Brain pericyte (primary cell): ENCODE data around the gene ENAH.

Experiments used
- DNase-seq: peaks from one replicate; pipeline ENCODE4 v3.0.0-alpha.2; 2012; ENCODE audit warnings: low read depth, low spot score

The ENAH gene

GRCh38 chr1:225607355-225607754 is 45.6 kb downstream of the ENAH start:
- DNase-seq, result no peak

- DNase-seq, result peak; percentile 31
Measured at GRCh38 chr1:225603538-225604354, 49.2 kb downstream of the ENAH start.

GRCh38 chr1:225602590-225603206 is 50.2 kb downstream of the ENAH start:
- DNase-seq, result no peak

GRCh38 chr1:225601902-225602589 is 50.9 kb downstream of the ENAH start:
- DNase-seq, result no peak

- DNase-seq, result no peak
Measured at GRCh38 chr1:225598847-225599246, 54.1 kb downstream of the ENAH start.

- DNase-seq, result no peak
Measured at GRCh38 chr1:225597926-225598575, 54.9 kb downstream of the ENAH start.

GRCh38 chr1:225596736-225597135 is 56.2 kb downstream of the ENAH start:
- DNase-seq, result no peak

- DNase-seq, result no peak
Measured at GRCh38 chr1:225595974-225596551, 56.9 kb downstream of the ENAH start.

- DNase-seq, result no peak
Measured at GRCh38 chr1:225595452-225595851, 57.5 kb downstream of the ENAH start.

- no peak for DNase-seq
Measured at GRCh38 chr1:225593414-225593813, 59.5 kb downstream of the ENAH start.

- DNase-seq, result no peak
Measured at GRCh38 chr1:225592362-225593025, 60.4 kb downstream of the ENAH start.

GRCh38 chr1:225587310-225587709 is 65.6 kb downstream of the ENAH start:
- no peak for DNase-seq

GRCh38 chr1:225581186-225581585 is 71.7 kb downstream of the ENAH start:
- no peak for DNase-seq

- no peak for DNase-seq
Measured at GRCh38 chr1:225580238-225581099, 72.5 kb downstream of the ENAH start.

GRCh38 chr1:225578251-225578977 is 74.5 kb downstream of the ENAH start:
- no peak for DNase-seq

GRCh38 chr1:225577241-225577640 is 75.7 kb downstream of the ENAH start:
- DNase-seq, result no peak

GRCh38 chr1:225573216-225573615 is 79.7 kb downstream of the ENAH start:
- no peak for DNase-seq

- no peak for DNase-seq
Measured at GRCh38 chr1:225572422-225572821, 80.5 kb downstream of the ENAH start.

GRCh38 chr1:225567789-225568188 is 85.1 kb downstream of the ENAH start:
- no peak for DNase-seq

- DNase-seq, result no peak
Measured at GRCh38 chr1:225565847-225566246, 87.1 kb downstream of the ENAH start.
